Measurements from ENCODE around the gene SGSH.
A peak's percentile ranks its signal among the peaks of the same experiment; 100 is the strongest.
"Not testable (repeated sequence)": the region's sequence is repeated elsewhere in the genome, so short reads cannot be mapped to it uniquely, and the experiment has no call there.

The SGSH gene

GRCh38 chr17:80246266-80246681 is 26.1 kb upstream of the SGSH start:
- Histone ChIP-seq H3K4me1 (no peaks in the 10 kb centered on the region), H3K27ac (no peak overlapping the region), H3K27me3 (no peaks in the 10 kb centered on the region), H3K4me3 (no peak overlapping the region), H3K36me3 (peaks cover 49 to 100% (median 78%) of the 10 kb centered on the region in 3 donors), H3K9me3 (no peaks in the 10 kb centered on the region)
- no peak for TF ChIP-seq CTCF (IDR thresholded peaks at IDR 0.05)
- intact Hi-C loops (cut with DNase I; ENCODE audit: low total_unique reads): no loop called here
- DNase-seq: peak in 1 of 2 donors; percentile 9

GRCh38 chr17:80245566-80246265 is 25.6 kb upstream of the SGSH start:
- Histone ChIP-seq H3K36me3 (peaks cover 54 to 100% (median 80%) of the 10 kb centered on the region in 3 donors), H3K27ac (no peak overlapping the region)
- no peak for TF ChIP-seq CTCF (IDR thresholded peaks at IDR 0.05)

DNA sequence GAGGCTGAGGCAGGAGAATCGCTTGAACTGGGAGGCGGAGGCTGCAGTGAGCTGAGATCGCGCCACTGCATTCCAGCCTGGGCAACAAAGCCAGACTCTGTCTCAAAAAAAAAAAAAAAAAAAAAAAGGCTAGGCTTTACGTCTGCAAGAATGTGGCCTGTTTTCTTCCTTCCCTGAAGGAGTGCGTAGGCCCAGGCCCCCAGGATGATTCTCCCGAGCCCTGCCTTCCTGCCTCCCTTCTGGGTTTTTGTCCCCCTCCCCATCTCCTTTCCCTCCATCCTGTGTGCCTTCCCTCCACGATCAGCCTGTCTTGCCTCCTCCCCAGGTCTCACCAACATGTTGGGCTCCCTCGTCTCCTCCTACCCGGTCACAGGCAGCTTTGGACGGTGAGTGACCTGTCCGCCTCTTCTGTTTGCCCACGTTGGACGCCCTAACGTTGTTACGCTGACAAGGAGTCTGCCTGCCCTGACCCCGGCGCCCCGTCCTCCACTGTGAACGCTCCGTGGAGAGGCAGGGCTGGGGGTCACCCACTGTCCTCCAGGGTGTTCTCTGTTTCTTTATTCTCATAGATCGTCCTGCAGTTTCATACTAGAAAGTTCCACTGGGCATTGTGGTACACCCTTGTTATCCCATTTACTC is 24.9 kb upstream of the SGSH start:
- H3K27ac ChIP-seq: no peak overlapping the region
- H3K9me3 ChIP-seq: no peaks in the 10 kb centered on the region
- no peak overlapping the region for H3K4me3 ChIP-seq
- no peaks in the 10 kb centered on the region for H3K4me1 ChIP-seq
- no peaks in the 10 kb centered on the region for H3K27me3 ChIP-seq
- DNase-seq: peak in 1 of 2 donors; percentile 15
- intact Hi-C loops (cut with DNase I; ENCODE audit: low total_unique reads): no loop called here
- H3K36me3 ChIP-seq: peaks cover 55 to 100% (median 80%) of the 10 kb centered on the region in 3 donors
- no peak for TF ChIP-seq CTCF (IDR thresholded peaks at IDR 0.05)

More at GRCh38 chr17:80245566-80246265, 25.6 kb upstream of the SGSH start:
- intact Hi-C loops (cut with DNase I; ENCODE audit: low total_unique reads): no loop called here
- H3K4me1 ChIP-seq: no peaks in the 10 kb centered on the region
- no peaks in the 10 kb centered on the region for H3K27me3 ChIP-seq
- DNase-seq: no peak
- no peaks in the 10 kb centered on the region for H3K9me3 ChIP-seq
- no peak overlapping the region for H3K4me3 ChIP-seq

- H3K36me3 ChIP-seq: peaks cover 50 to 99% (median 77%) of the 10 kb centered on the region in 3 donors
- H3K27ac ChIP-seq; DNase-seq; H3K9me3 ChIP-seq; H3K27me3 ChIP-seq; H3K4me1 ChIP-seq; intact Hi-C loops (cut with DNase I; ENCODE audit: low total_unique reads); H3K4me3 ChIP-seq: not testable (repeated sequence)
These were observed 24.3 kb upstream of the SGSH start for GRCh38 chr17:80244448-80244847.

DNA sequence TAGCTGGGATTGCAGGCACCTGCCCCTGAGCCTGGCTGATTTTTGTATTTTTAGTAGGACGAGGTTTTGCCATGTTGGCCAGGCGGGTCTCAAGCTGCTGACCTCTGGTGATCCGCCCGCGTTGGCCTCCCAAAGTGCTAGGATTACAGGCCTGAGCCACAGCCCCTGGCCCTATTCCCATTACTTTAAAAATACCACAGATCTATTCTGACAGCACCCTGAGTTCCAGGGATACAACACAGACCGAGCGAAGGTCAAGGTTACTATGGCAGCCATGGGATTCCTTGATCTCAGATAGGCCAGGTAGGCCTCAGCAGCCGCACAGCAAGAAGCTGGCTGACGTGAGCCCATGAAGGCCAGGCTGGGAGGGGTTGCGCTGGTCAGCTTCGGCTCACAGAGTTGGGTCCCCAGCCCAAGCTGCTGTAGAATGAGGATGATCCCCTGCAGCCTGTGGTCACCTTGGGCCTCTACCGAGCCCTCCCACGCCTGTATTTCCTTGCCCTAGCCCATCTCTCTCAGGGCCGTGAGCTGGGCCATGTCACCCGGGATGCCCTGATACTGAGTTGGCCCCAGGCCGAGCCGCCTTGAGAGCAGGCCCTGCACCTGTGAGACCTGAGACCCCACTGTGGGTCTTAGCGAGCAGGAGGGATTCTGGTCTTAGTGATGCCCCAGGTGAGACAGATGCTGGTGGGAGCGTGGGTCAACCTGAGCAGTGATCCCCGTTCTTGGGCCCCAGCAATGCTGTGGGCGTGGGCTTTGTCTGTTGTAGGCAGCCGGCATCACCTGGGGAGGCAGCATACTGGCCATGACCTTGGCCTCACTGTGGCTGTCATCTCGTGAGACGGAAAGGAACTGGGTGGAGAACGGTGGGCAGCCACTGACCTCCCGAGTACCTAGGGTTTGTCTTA is 23.6 kb upstream of the SGSH start:
- H3K27ac ChIP-seq: no peak overlapping the region
- H3K4me3 ChIP-seq: no peak overlapping the region
- H3K4me1 ChIP-seq: no peaks in the 10 kb centered on the region
- H3K36me3 ChIP-seq: peaks cover 45 to 93% (median 71%) of the 10 kb centered on the region in 3 donors
- H3K9me3 ChIP-seq: no peaks in the 10 kb centered on the region
- no peak for TF ChIP-seq CTCF (IDR thresholded peaks at IDR 0.05)
- DNase-seq: peak in 1 of 2 donors; percentile 16
- H3K27me3 ChIP-seq: no peaks in the 10 kb centered on the region
- intact Hi-C loops (cut with DNase I; ENCODE audit: low total_unique reads): no loop called here

Data from tibial artery (tissue), 4 donors.